Endothelial cell (in vitro differentiated cells): Measurements from ENCODE around the gene EPHA3. TPM values are rescaled to one million over a fixed set of nuclear protein-coding genes. Genes with fewer than 3 reads are reported as not detected.

Source experiments
- DNase-seq: peaks from one replicate; pipeline ENCODE4 v3.0.0; 2021; ENCODE audit warnings: low spot score
- H3K27ac Mint-ChIP-seq: one replicate; pipeline ENCODE4 v1.8.0; 2021; ENCODE audit warnings: mixed read lengths, inconsistent platforms; ENCODE audit not compliant: unreplicated experiment
- H3K27me3 Mint-ChIP-seq: one replicate; pipeline ENCODE4 v1.8.0; 2021; ENCODE audit warnings: mild to moderate bottlenecking, moderate library complexity, mixed read lengths, inconsistent platforms; ENCODE audit not compliant: unreplicated experiment
- H3K36me3 Mint-ChIP-seq: one replicate; pipeline ENCODE4 v1.8.0; 2021; ENCODE audit warnings: mild to moderate bottlenecking, low read depth, mixed read lengths, inconsistent platforms; ENCODE audit not compliant: unreplicated experiment
- H3K4me1 Mint-ChIP-seq: one replicate; pipeline ENCODE4 v1.8.0; 2021; ENCODE audit warnings: mild to moderate bottlenecking, mixed read lengths, inconsistent platforms; ENCODE audit not compliant: unreplicated experiment
- H3K4me3 Mint-ChIP-seq: one replicate; pipeline ENCODE4 v1.8.0; 2021; ENCODE audit warnings: mild to moderate bottlenecking, mixed read lengths, inconsistent platforms; ENCODE audit not compliant: unreplicated experiment
- H3K9me3 Mint-ChIP-seq: one replicate; pipeline ENCODE4 v1.8.0; 2021; ENCODE audit warnings: mixed read lengths, inconsistent platforms; ENCODE audit not compliant: unreplicated experiment
- total RNA-seq: library from RNA; stranded (reverse); fragmentation: NEBNext Ultra II Directional; extraction: Animal tissue kit (Norgen Biotek cat#: 25700); gene quantifications from one replicate; pipeline ENCODE4 v1.2.1, GENCODE V29; 2021; ENCODE audit not compliant: unreplicated experiment
- TF ChIP-seq, protein P1 (sequence below): fragments of 200-600 bp; sonication (generic); IDR thresholded peaks from one replicate; pipeline ENCODE4 v1.5.0; 2021; ENCODE audit warnings: antibody characterized with exemption; ENCODE audit not compliant: unreplicated experiment

EPHA3 gene
- total RNA-seq, 1 donor from 2014 or later: not detected

DNA sequence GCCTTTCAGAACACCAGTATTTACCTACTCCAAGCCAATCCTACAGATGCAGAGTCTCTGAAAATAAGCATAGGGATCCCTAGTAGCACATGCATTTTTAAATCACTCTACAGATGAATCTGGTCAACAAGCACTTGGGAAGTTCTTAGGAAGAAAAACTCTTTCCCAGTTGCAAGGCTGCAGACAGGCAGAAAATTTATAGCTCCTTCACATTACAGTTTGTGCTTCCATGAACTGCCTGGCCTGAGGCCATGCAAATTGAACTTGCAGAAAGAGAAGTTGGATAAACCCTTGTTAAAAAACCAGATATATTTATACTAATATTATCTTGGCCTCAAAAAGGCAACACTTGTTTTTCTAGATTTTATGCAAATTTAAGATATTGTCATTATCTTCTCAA lies 256.9 kb downstream of the EPHA3 start:
- TF ChIP-seq, protein P1, sequence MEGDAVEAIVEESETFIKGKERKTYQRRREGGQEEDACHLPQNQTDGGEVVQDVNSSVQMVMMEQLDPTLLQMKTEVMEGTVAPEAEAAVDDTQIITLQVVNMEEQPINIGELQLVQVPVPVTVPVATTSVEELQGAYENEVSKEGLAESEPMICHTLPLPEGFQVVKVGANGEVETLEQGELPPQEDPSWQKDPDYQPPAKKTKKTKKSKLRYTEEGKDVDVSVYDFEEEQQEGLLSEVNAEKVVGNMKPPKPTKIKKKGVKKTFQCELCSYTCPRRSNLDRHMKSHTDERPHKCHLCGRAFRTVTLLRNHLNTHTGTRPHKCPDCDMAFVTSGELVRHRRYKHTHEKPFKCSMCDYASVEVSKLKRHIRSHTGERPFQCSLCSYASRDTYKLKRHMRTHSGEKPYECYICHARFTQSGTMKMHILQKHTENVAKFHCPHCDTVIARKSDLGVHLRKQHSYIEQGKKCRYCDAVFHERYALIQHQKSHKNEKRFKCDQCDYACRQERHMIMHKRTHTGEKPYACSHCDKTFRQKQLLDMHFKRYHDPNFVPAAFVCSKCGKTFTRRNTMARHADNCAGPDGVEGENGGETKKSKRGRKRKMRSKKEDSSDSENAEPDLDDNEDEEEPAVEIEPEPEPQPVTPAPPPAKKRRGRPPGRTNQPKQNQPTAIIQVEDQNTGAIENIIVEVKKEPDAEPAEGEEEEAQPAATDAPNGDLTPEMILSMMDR: no peak
- Mint-ChIP-seq H3K9me3 (no peaks in the 10 kb centered on the region), H3K27me3 (no peaks in the 10 kb centered on the region), H3K4me1 (no peaks in the 10 kb centered on the region), H3K27ac (no peak overlapping the region), H3K4me3 (no peak overlapping the region), H3K36me3 (no peaks in the 10 kb centered on the region)
- no peak for DNase-seq

DNA sequence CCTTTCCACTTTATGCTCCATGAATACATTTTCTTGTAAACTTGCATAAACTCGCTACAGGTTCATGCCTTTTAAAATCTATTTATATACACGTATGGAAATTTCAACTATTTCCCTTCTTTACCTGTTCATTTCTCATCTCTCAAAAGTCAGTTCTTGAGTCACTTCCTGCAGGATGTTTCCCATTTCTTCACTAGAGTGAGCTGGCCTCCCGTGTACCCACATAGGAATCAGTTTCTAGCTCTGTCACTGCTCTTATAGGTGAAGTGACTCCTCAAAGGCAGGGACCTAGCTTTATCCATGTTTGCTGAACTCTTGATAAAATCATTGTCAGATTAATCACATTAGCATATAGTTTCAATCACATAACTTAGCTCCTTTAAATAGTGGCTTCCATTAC lies 259.7 kb downstream of the EPHA3 start:
- no peak overlapping the region for H3K27ac Mint-ChIP-seq
- H3K36me3 Mint-ChIP-seq: no peaks in the 10 kb centered on the region
- no peak overlapping the region for H3K4me3 Mint-ChIP-seq
- H3K9me3 Mint-ChIP-seq: no peaks in the 10 kb centered on the region
- H3K27me3 Mint-ChIP-seq: no peaks in the 10 kb centered on the region
- DNase-seq: no peak
- no peaks in the 10 kb centered on the region for H3K4me1 Mint-ChIP-seq
- TF ChIP-seq, protein P1: no peak

DNA sequence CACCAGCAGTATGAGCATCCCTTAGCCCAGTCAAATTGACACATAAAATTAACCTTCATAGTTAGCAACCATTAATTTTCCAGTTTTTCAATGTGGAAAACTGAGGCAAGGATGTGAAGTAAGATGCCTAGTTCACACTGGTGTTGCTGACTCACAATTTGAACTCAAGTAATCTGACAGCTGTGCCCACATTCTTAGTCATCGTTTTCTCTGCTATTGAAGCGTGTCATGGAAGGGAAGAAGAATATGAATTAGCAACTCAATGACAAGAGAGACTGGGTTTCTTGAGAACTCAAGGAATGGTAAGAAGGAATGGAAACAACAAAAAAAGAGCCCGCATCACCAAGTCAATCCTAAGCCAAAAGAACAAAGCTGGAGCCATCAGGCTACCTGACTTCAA lies 261.4 kb downstream of the EPHA3 start:
- no peak overlapping the region for H3K27ac Mint-ChIP-seq
- no peaks in the 10 kb centered on the region for H3K27me3 Mint-ChIP-seq
- no peak for DNase-seq
- H3K9me3 Mint-ChIP-seq: no peaks in the 10 kb centered on the region
- TF ChIP-seq, protein P1: no peak
- H3K36me3 Mint-ChIP-seq: no peaks in the 10 kb centered on the region
- H3K4me3 Mint-ChIP-seq: no peak overlapping the region
- no peaks in the 10 kb centered on the region for H3K4me1 Mint-ChIP-seq

DNA sequence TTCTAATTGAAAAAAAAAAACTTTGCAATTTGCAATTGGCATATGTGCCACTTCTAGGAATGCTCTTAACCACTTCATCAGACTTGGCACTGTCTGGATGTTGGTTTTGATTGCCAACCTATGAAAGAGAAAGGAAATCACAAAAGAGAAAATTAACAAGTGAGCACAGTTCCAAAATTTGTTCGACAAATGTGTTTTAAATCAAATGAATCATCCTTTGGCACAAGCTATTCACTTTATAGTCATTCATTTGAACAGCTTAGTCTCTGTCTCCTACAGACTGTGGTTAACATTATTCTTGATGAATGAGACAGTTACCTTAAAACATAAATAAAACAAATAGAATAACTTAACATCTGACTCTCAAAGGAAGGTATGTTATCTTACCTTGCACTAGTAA lies 265.0 kb downstream of the EPHA3 start:
- no peak for DNase-seq
- Mint-ChIP-seq H3K4me3 (no peak overlapping the region), H3K36me3 (no peaks in the 10 kb centered on the region), H3K27ac (no peak overlapping the region), H3K4me1 (no peaks in the 10 kb centered on the region), H3K27me3 (no peaks in the 10 kb centered on the region), H3K9me3 (no peaks in the 10 kb centered on the region)
- TF ChIP-seq, protein P1: no peak

DNA sequence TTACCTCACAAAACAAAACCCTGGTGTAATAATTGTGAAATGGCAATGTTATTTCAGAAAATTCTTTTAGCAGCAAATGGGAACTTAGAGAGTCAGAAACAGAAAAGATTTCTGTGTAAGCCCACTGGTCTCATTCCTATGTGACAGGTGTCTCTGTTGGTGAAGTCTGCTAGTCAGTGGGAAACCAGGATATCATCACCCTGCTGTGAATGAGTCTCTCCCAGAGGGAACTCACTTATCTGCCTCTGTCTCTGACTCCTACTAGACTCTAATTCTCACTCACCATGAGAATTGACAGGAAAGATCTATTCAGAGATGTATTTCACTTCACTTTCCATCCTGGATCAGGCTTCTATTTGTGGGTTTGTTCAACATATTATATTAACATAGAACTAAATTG lies 266.0 kb downstream of the EPHA3 start:
- Mint-ChIP-seq H3K4me1 (no peaks in the 10 kb centered on the region), H3K36me3 (no peaks in the 10 kb centered on the region), H3K27me3 (no peaks in the 10 kb centered on the region), H3K4me3 (no peak overlapping the region), H3K27ac (no peak overlapping the region), H3K9me3 (no peaks in the 10 kb centered on the region)
- TF ChIP-seq, protein P1: no peak
- no peak for DNase-seq
